Astrocyte of the cerebellum (primary cell): ENCODE results near the gene AHNAK2.

Source experiments
- DNase-seq: peaks from one replicate; pipeline ENCODE4 v3.0.0-alpha.2; 2011; ENCODE audit warnings: low read depth
- H3K4me3 ChIP-seq: 2 replicates; pipeline ENCODE4 v1.5.1; 2011; ENCODE audit warnings: mild to moderate bottlenecking, low read depth, low read length, moderate library complexity
- CTCF ChIP-seq: IDR thresholded peaks from 2 replicates; pipeline ENCODE4 v1.5.1; 2012; ENCODE audit warnings: low read length, low read depth, moderate library complexity, mild to moderate bottlenecking; ENCODE audit errors: missing control alignments
- in situ Hi-C: cut with HindIII; loops from 2 replicates; pipeline ENCODE4 v1.10.0; 2017; ENCODE audit warnings: low sequenced_read_pairs

Gene AHNAK2

GRCh38 chr14:105005329-105005928 lies 27.3 kb upstream of the AHNAK2 start:
- in situ Hi-C loops = no loop called here
- TF ChIP-seq CTCF = no peak
- no peak for DNase-seq
- no peak overlapping the region for H3K4me3 ChIP-seq

GRCh38 chr14:104999361-104999760 lies 21.2 kb upstream of the AHNAK2 start:
- in situ Hi-C loops = no loop called here
- H3K4me3 ChIP-seq = no peak overlapping the region
- no peak for TF ChIP-seq CTCF
- DNase-seq = no peak

GRCh38 chr14:104998801-104999200 lies 20.6 kb upstream of the AHNAK2 start:
- DNase-seq = no peak
- in situ Hi-C loops = no loop called here
- H3K4me3 ChIP-seq = no peak overlapping the region
- TF ChIP-seq CTCF = no peak

GRCh38 chr14:104996483-104996882 lies 18.3 kb upstream of the AHNAK2 start:
- in situ Hi-C loops = no loop called here
- TF ChIP-seq CTCF = no peak
- H3K4me3 ChIP-seq = no peak overlapping the region
- DNase-seq = no peak

- in situ Hi-C loops = no loop called here
- DNase-seq = no peak
These were observed 17.9 kb upstream of the AHNAK2 start for GRCh38 chr14:104996032-104996431.

GRCh38 chr14:104994978-104995377 lies 16.8 kb upstream of the AHNAK2 start:
- in situ Hi-C loops = no loop called here

More at GRCh38 chr14:104996032-104996431, 17.9 kb upstream of the AHNAK2 start:
- TF ChIP-seq CTCF = no peak
- H3K4me3 ChIP-seq = no peak overlapping the region

More at GRCh38 chr14:104994978-104995377, 16.8 kb upstream of the AHNAK2 start:
- DNase-seq = no peak
- H3K4me3 ChIP-seq = no peak overlapping the region
- TF ChIP-seq CTCF = no peak
